KOPT-K1 (cell line): ENCODE data around the gene EPHB1.
"Not testable (repeated sequence)": the region's sequence is repeated elsewhere in the genome, so short reads cannot be mapped to it uniquely, and the experiment has no call there.

Experiments used
- H3K27ac ChIP-seq: fragments of 200-600 bp; sonication (generic); 2 replicates; pipeline ENCODE4 v1.5.1; 2016; ENCODE audit warnings: antibody characterized with exemption, mild to moderate bottlenecking, low read depth, low read length; ENCODE audit not compliant: poor library complexity, severe bottlenecking
- H3K36me3 ChIP-seq: fragments of 200-600 bp; sonication (generic); 2 replicates; pipeline ENCODE4 v1.5.1; 2017; ENCODE audit warnings: antibody characterized with exemption, mild to moderate bottlenecking, low read length, moderate library complexity; ENCODE audit not compliant: insufficient read depth
- H3K9me3 ChIP-seq: fragments of 200-600 bp; sonication (generic); 2 replicates; pipeline ENCODE4 v1.5.1; 2017; ENCODE audit warnings: antibody characterized with exemption, low read length, mild to moderate bottlenecking; ENCODE audit not compliant: insufficient read depth, poor library complexity, severe bottlenecking

Gene EPHB1

DNA sequence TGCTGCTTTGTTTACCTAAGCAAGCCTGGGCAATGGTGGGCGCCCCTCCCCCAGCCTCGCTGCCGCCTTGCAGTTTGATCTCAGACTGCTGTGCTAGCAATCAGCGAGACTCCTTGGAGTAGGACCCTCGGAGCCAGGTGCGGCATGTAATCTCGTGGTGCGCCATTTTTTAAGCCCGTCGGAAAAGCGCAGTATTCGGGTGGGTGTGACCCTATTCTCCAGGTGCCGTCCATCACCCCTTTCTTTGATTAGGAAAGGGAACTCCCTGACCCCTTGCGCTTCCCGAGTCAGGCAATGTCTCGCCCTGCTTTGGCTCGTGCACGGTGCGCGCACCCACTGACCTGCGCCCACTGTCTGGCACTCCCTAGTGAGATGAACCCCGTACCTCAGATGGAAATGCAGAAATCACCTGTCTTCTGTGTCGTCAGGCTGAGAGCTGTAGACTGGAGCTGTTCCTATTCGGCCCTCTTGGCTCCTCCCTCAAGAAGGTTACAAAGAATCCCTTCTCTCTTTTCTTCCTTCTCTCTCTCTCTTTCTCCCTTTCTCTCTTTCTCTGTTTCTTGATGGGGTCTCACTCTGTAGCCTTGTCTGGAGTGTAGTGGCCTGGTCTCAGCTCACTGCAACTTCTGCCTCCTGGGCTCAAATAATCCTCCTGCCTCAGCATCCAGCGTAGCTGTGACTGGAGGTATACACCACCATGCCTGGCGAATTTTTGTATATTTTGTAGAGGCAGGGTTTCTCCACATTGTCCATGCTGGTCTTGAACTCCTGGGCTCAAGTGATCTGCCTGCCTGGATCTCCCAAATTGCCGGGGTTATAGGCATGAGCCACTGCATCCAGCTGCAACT is 235.9 kb downstream of the EPHB1 start:
- H3K9me3 ChIP-seq, H3K27ac ChIP-seq, H3K36me3 ChIP-seq: not testable (repeated sequence)

- Histone ChIP-seq H3K9me3 (no peaks in the 10 kb centered on the region), H3K36me3 (no peaks in the 10 kb centered on the region), H3K27ac (no peak overlapping the region)
Measured at GRCh38 chr3:135033737-135034136, 238.7 kb downstream of the EPHB1 start.

DNA sequence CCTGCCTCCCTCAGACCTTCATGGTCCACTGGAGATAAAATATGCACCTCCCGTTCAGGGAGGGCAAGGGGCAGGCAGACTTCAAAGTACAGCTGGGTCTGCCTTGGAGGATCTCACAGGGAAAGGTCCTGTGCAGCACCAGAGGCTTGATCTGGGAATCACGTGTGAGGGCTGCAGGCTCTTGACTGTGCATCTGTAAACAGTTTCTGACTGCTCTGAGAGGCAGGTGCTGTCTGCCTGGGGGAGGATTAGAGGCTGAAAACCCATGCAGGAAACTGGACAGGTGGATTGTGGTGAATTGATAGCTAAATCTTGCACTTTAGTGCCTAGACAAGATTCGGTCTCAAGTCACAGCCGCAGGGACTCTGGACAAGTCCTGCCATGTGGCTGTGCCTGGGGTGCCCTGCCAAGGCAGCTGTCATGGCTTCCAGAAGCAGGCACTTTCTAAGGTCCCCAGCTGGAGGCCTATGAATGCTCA is 239.3 kb downstream of the EPHB1 start:
- H3K9me3 ChIP-seq = no peaks in the 10 kb centered on the region
- H3K27ac ChIP-seq = no peak overlapping the region
- no peaks in the 10 kb centered on the region for H3K36me3 ChIP-seq

GRCh38 chr3:135034891-135035440 is 239.9 kb downstream of the EPHB1 start:
- H3K36me3 ChIP-seq = no peaks in the 10 kb centered on the region
- no peak overlapping the region for H3K27ac ChIP-seq
- H3K9me3 ChIP-seq = no peaks in the 10 kb centered on the region

- H3K27ac ChIP-seq = no peak overlapping the region
- H3K9me3 ChIP-seq = no peaks in the 10 kb centered on the region
- no peaks in the 10 kb centered on the region for H3K36me3 ChIP-seq
Measured at GRCh38 chr3:135038186-135038585, 243.1 kb downstream of the EPHB1 start.

GRCh38 chr3:135039536-135039935 is 244.5 kb downstream of the EPHB1 start:
- H3K9me3 ChIP-seq, H3K27ac ChIP-seq, H3K36me3 ChIP-seq: not testable (repeated sequence)

GRCh38 chr3:135040321-135041240 is 245.5 kb downstream of the EPHB1 start:
- H3K36me3 ChIP-seq = no peaks in the 10 kb centered on the region
- H3K9me3 ChIP-seq = no peaks in the 10 kb centered on the region

GRCh38 chr3:135041601-135042000 is 246.5 kb downstream of the EPHB1 start:
- H3K9me3 ChIP-seq = no peaks in the 10 kb centered on the region
- no peak overlapping the region for H3K27ac ChIP-seq
- no peaks in the 10 kb centered on the region for H3K36me3 ChIP-seq

More at GRCh38 chr3:135040321-135041240, 245.5 kb downstream of the EPHB1 start:
- H3K27ac ChIP-seq = no peak overlapping the region

- no peaks in the 10 kb centered on the region for H3K36me3 ChIP-seq
- no peak overlapping the region for H3K27ac ChIP-seq
- H3K9me3 ChIP-seq = no peaks in the 10 kb centered on the region
Measured at GRCh38 chr3:135047061-135047460, 252.0 kb downstream of the EPHB1 start.

GRCh38 chr3:135050536-135050935 is 255.5 kb downstream of the EPHB1 start:
- Histone ChIP-seq H3K36me3 (no peaks in the 10 kb centered on the region), H3K27ac (no peak overlapping the region), H3K9me3 (no peaks in the 10 kb centered on the region)

DNA sequence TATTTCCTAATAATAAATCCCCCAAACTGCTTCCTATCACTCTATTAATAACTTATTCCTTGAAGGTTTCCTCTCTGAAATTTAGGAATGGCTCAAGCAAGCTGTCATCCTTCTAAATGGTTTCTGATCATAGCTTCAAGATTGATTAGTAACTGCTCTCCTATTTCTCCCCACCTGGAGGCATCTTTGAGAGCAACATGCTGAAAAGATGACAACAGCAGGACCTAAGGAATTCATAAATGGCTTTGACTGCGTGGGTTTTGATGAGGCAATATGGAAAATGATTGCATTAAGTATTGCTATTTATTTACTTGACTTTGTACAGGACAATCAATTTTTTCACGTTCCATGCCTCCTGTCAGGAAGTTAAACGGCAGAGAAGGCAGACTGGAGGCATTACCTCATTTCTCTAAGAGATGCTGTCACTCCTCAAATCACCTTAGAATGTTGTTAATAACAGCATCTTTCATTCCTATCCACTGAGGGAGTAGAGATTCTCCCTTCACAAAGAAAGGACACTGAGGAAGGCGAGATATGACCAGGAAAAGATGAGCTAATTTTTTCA is 256.4 kb downstream of the EPHB1 start:
- H3K27ac ChIP-seq = no peak overlapping the region
- H3K36me3 ChIP-seq = no peaks in the 10 kb centered on the region
- no peaks in the 10 kb centered on the region for H3K9me3 ChIP-seq

DNA sequence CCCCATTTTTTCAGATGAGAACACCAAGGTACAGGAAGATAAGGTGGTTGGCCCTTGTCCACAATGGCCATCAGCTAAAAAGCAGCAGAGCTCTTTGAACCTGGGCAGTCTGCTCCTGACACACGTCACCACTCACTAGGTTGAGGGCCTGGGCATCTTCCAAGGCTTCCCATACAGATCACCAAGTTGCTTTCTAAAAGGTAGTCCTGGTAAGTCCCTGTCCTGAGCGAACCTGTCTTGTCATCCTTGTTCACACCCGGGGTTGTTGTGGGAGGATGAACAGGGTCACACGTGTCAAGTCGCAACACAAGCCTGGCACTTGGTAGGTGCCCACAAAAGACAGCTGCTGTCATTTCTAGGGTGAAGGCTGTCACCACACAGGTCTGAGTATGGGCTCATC is 260.4 kb downstream of the EPHB1 start:
- H3K9me3 ChIP-seq = no peaks in the 10 kb centered on the region
- no peaks in the 10 kb centered on the region for H3K36me3 ChIP-seq
- no peak overlapping the region for H3K27ac ChIP-seq

DNA sequence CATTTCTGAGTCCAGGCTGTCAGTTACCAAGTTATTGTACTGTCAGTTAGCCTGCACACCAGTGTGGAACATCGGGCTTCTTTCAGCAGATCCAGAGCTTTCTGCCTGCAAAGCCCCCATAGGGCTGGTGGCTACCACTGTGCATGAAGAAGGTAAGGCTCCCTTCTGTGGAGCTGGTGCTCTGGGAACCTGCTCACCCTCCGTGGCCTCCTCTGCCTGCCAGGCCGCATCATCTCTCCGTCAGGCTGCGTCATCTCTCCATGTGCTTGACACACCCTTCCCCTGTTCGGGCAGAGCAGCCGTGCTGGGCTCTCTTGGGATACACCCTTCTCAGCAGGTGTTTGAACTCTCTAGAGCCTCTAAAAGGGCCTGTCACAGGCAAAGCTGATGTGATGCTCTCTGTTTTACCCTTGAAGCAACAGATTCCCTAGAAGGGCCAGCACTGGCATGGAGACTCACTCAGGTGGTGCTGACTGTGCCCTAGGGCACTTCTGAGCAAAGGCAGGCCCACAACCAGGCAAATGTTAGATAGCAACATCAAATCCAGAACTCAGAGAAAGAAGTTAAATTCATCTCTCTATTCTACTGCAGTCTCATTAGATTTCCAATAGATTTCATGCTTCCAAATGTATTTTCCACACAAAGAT is 261.1 kb downstream of the EPHB1 start:
- H3K27ac ChIP-seq = no peak overlapping the region
- H3K9me3 ChIP-seq = no peaks in the 10 kb centered on the region
- no peaks in the 10 kb centered on the region for H3K36me3 ChIP-seq

GRCh38 chr3:135056733-135057310 is 261.8 kb downstream of the EPHB1 start:
- no peaks in the 10 kb centered on the region for H3K36me3 ChIP-seq

More at GRCh38 chr3:135056733-135057310, 261.8 kb downstream of the EPHB1 start:
- Histone ChIP-seq H3K9me3 (no peaks in the 10 kb centered on the region), H3K27ac (no peak overlapping the region)
